HG03565 (cell line): ENCODE results near the gene CIBAR2.
"Not testable (repeated sequence)": the region's sequence is repeated elsewhere in the genome, so short reads cannot be mapped to it uniquely, and the experiment has no call there.

Experiments used
- ATAC-seq: cut with Tn5 transposase; IDR thresholded peaks from one replicate; pipeline ENCODE4 v1.9.1; 2021; ENCODE audit warnings: mild to moderate bottlenecking, moderate library complexity; ENCODE audit not compliant: unreplicated experiment

Gene CIBAR2

DNA sequence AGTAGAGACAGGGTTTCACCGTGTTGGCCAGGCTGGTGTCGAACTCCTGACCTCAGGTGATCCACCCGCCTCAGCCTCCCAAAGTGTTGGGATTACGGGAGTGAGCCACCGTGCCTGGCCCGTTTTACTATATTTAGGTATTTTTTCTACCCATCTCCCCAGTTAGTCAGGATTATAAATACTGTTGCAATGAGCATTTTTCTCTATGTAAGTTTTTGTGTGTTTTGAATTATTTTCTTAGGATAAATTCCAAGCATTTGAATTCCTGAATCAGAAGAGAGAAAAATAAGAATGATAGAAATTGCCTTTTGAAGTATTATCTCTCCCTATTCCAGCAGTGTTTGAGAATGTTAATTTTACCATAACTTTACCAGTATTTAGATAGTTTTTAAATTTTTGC lies 48.1 kb downstream of the CIBAR2 start:
- ATAC-seq = no peak

DNA sequence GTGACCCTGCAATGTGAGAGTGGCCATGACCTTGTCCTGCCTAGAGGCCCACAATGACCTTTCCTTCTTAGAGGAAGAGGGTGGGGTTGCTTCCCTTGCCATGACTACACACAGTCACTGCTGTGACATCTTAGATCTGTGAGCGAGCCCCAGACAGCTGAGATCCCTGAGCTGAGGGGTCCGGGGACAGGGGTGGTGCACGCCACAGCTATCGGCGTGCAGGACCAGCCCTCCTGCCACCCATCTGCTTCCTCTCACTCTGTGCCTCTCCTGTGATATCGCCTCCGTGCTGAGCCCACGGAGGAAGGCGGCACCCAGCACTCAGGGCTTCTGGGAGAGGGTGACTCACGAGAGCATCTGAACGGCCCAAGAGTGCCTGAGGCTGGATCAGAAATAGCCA lies 49.4 kb downstream of the CIBAR2 start:
- ATAC-seq = no peak

DNA sequence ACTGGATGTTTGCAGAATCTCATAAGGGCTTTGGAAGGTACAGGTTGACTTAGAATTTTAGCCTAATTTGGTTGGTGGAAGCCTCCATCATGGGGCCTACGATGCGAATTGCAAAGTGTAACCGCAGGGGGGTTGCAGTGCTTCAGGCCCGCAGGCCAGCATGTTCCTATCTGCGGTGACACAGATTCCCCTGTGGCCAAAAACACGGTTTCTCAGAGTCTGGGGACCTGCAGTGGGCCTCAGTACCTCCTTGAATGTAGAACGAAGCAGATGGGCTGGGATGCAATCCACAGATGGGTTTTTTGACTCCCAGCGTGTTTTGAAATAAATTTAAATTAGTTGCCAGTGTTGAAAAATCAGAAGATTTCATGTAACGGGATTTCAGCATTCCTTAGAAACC lies 49.9 kb downstream of the CIBAR2 start:
- ATAC-seq = no peak

DNA sequence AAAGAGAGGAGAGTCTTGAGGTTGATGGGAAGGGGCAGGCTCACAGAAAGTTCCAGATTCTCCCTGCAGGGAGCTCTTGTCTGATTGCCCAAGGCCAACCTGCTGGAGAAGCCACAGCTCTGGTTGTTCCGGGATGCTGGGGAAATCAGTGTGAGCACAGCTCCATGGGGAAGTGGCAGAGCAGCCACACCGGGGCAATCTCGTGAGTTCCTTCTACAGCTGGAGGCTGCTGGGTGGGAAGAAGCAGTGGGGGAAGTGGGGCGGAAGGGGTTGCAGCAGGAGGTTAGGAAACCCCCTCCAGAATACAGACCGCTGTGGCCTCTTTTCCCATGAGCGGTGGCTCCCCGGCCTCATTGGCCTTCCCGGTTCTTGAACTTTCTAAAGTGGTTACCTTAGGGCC lies 50.7 kb downstream of the CIBAR2 start:
- no peak for ATAC-seq

DNA sequence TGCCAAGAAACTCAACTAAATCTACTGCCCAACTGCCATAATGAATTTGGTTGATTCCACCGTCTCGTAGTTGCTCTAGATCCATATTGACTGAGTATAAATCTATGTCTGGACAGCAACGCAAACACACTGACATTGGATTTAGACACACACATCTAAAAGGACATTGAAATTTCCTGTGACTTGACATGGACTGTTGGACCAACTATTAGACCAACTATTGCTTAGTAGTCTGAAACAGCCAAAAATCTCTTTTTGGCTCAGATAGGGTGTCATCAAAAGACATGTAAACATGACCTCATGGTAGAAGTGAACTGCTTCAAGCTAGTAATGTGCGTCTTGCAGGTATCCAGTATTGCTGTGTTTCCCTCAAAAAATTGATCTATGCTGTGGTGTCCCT lies 53.4 kb downstream of the CIBAR2 start:
- ATAC-seq = no peak

DNA sequence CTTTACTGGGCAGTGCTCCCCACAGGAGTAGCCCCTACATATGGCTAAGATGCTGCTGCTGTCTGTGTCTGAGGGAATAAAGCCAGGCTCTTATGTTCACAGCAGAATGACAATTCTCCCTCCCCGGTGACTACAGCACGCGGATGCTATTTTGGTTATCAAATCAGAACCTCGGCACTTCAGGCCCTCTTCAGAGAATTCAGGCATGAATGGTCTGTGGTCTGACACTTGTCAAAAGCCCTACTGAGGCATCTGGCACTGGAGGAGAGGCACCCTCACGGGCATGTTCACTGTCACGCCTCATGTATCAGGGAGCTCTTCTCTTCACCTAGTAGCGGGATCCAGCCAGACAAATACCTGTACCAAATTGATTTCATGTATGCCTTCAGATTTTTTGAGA lies 54.3 kb downstream of the CIBAR2 start:
- no peak for ATAC-seq

DNA sequence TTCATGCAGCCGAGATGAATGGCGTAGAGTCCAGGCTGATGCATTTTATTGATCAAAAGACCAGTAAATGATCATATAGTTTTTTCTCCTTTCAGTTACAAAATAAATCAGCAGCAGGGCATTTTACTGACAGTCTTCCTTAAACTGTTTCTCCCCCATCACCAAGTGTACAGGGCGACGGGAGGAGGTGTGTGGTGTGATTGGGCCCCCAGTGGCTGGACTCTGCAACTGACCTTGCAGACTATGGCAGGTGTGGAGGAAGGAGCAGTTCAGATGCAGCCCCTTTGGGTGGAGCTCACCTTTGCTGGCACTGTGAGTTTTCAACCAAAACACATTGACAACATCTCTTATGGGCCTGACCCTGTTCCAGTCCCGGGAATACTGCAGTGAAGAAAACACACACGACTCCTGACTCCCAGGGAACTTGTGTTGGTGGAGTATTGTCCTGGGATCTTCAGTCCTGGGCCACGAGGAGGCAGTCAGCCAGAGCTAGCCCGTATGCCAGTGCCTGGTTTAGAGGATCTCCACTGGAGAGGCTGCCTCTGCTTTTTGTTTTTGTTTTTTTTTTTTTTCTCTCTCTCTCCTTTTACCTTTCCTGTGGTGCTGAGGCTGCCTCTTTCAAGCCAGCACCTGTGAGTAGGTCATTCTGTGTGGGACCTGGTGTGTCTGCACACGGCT lies 54.9 kb downstream of the CIBAR2 start:
- no peak for ATAC-seq

DNA sequence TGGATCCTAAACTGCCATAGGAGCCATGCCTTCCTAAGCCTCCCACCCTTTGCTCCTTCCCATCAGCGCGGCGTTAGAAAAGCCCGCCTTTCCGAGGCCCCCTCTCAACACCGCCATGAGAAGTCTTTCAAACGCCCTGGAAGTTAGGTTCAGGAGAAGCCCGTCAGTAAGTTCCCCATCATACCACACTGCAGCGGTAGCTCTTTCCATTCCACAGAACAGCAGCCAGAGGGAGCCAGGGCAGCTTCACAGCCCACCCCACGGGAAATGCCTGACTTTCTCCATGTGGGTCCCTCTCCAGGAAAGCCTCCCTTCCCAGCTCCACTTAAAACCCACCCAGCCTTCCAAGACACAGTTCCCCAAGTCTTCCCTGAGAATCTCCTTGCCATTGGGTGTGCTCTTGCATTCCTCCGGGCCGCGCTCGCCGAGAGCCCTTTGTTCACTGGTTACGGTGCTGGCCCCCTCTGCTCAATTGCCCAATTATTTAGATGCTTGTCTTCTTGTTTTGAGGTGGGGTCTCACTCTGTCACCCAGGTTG lies 56.0 kb downstream of the CIBAR2 start:
- no peak for ATAC-seq

DNA sequence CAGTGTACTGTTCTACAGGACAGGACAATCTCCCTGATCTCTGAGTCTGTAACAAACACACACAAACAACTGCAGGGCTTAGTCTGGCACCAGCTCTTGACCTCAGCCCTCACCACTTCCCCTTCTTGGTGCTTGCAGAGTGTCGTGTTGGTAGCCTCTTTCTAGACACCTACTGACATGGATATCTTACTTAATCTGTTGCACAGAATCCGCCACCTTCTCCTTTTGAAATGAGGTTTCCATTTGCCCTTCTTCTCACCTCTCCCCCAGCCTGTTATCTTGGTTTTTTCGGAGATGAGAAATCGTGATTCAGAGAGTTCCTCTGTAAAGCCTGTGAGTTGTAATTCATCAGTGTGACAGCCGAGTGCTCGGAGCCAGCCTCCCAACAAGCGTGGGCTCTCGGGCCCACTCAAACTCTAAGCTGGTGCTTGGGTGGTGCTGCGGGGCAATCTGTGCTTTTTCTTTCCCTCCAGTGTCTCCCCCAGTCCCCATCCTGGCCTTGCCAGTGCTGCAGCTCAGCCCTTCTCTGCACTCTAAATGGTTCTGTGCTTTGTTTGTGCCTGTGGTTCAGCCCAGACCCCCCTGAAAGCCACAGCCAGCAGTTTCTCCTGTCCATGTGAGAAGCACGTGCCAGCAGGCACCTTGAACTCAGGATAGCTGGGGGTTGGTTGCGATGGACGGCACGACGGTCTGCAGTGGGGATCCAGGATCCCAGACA lies 56.6 kb downstream of the CIBAR2 start:
- peak; percentile 76 for ATAC-seq

DNA sequence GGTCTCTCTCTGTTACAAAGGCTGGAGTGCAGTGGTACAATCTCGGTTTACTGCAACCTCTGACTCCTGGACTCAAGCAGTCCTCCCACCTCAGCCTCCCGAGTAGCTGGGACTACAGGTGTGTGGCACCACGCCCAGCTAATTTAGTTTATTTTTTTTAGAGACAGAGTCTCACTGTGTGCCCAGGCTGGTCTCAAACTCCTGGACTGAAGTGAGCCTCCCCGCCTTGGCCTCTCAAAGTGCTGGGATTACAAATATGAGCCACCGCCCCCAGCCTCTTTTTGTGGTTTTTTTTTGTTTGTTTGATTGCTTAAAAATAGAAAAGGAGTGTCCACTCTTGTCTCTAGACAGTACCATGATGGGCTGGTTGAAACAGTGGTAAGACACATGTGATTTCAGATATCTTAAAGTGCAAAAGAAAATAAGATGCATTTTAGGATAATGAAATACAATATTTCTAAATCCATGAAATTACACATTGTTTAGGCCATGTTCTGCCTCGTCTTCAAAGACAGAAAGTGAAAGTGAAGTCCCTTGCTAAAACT lies 57.3 kb downstream of the CIBAR2 start:
- ATAC-seq = no peak

DNA sequence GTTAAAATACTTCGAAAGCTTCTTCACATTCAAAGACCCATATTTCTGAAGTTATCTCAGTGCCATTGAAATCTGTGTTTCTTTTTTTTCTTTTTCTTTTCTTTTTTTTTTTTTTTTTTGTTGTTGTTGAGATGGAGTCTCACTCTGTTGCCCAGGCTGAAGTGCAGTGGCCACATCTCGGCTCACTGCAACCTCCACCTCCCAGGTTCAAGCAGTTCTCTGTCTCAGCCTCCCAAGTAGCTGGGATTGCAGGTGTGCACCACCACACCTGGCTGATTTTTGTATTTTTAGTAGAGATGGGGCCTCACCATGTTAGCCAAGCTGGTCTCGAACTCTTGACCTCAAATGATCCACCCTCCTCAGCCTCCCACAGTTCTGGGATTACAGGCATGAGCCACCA lies 58.0 kb downstream of the CIBAR2 start:
- not testable (repeated sequence) for ATAC-seq

DNA sequence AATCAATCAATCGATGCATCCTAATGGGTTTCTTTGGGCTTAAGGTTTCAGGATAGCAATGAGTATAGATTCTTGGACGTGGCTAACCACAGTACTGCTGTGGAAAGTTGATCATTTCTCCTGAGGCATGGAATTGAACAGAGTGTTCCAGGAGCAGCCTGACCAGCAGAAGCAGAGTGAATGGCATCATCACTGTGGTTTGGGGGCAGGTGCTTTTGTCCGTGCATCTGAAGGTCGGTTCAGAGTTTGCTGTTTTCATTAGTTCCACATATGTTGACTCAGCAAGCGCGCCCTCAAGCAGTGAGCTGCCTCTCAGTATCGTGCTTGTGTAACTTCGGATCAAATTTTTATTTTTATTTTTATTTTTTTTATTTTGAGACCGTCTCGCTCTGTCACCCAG lies 59.7 kb downstream of the CIBAR2 start:
- no peak for ATAC-seq

DNA sequence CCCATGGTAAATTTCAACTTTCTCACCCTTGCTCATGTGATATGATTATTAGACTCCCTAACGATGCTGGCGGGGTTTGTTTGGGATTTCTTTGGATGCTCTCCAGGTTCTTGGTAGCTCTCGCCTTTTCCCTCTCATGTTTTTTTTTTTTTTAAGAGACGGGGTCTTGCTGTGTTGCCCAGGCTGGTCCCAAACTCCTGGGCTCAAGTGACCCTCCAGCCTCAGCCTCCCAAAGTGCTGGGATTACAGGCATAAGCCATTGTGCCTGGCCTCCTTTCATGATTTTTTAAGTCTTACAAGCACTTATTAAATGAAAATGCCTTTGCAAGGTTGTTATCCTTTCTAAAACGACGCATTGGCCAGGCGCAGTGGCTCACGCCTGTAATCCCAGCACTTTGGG lies 60.6 kb downstream of the CIBAR2 start:
- no peak for ATAC-seq

DNA sequence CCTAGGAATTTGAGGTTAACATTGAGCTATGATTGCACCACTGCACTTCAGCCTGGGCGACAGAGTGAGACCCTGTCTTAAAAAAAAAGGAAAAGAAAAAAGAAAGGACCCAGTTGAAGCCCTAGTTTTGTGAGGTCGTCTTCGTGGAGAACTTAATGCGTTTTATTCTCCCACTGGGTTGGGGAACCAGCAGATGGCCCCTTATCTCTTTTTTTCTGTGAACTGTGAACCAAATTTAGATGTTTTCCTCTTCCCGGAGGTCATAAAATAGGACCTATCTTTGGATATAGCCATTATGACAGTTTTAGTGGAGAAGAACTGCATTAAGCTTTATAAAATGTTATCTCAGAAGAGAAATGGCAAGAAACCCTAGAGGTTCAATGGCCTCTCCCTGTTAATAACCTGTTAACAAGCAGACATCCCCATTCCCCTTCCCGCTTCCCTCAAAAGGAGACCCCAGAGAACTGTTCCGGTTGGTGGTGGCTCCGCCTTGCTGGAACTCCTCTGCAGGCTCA lies 61.1 kb downstream of the CIBAR2 start:
- no peak for ATAC-seq

DNA sequence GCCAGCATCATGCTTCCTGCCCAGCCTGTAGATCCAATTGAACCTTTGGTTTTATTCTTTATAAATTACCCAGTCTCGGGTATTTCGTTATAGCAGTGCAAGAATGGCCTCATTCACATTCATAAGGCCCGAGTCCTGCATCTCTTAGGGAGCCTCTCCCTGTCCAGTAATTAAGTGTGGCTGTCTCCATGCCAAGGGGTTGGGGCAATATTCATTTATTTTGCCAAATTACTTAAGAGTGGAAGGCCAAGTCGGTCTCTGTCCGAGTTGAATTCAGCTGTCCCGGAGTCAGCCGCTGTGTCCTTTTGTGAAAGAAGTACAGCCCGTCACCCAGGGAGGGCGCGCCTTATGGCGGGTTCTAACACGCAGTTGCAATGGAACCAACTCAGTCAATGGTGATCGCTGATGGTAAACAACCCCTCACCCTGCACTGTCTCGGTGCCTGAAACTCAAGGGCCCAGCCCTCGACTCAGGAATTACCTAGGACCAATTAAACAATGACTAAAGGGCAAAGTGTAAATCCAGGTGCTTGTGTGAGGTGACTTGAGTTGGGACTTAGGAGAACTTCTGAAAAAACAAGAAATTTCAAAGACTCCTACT lies 62.5 kb downstream of the CIBAR2 start:
- no peak for ATAC-seq

DNA sequence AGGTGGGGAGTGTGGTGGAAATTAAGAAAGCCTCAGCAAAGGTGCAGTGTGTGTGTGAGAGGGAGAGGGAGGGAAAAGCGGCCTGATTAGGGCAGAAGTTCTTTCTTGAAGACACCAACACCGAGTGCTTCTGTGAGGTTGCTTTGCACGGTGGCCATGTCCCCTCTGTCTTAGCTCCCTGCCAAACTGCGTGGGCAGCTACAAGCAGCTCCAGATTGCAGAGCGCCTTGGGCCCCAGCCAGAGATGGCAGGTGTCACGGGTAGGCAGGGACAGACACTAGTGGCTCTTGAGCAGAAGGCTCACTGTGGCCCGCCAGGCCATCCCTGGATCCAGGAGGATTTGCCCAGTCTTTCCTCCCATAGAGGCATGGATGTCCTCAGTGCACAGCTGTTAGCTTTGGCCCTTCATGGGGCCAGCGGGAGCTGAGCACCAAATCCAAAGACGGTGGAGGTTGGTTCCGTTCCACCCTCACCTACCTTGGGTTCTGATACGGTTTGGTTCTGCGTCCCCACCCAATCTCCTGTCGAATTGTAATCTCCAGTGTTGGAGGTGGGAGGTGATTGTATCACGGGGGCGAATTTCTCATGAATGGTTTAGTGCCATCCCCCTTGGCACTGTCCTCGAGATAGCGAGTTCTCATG lies 63.2 kb downstream of the CIBAR2 start:
- ATAC-seq = no peak
